NCI-H187 treated with DMSO at 0.1 percent for 48 hours (cell line): ENCODE data around the gene ARNT2.

Experiments
- DNase-seq: peaks from one replicate; lab custom pipeline; 2025; lab: John Stamatoyannopoulos, UW

ARNT2 gene

DNA sequence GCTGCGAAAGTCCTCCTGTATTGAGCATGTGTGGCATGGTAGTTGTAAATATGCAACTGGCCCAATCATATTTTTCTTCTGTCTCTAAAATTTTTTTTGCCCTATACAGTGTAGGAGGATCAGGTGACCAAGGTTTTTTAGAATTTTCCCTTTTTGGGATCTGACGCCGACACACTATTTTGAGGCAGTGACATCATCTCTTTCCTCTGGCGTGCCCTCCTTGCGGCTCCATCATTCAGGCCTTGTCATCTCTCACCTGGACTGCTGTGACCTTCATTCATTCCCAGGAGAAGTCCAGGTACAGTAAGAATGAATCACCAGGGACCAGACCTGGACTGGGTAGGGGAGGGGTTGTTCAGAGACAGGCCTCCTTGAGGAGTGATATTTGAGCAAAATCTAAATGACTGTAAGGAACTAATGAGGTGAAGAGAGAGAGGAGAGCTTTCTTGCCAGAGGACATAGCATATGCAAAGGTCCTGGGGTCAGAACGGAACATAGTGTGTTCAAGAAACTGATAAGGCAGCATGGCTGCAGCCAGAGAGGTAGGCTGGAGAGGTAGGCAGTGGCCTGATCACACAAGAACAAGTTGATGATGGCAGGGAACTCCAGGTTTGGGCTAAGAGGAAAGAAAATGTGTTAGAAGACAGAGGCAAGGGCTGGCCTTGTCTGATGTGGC is 38.7 kb downstream of the ARNT2 start:
- no peak for DNase-seq

DNA sequence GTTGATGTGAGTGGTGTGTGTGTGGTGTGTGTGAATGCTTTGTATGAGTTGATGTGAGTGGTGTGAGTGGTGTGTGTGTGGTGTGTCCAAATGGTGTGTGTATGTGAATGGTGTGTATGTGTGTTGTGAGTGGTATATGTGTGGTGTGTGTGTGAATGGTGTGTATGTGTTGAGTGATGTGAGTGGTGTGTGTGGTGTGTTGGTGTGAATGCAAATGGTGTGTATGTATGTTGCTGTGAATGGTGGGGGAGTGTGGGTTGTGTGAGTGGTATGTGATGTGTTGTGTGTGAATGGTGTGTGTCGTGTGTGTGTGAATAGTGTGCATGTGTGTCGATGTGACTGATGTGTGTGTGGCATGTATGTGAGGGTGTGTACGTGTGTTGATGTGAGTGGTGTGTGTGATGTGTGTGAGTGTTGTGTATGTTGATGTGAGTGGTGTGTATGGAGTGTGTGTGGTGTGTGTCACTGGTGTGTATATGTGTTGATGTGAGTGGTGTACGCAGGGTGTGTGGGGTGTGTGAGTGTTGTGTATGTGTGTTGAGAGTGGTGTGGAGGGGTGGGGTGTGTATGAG is 40.6 kb downstream of the ARNT2 start:
- no peak for DNase-seq

DNA sequence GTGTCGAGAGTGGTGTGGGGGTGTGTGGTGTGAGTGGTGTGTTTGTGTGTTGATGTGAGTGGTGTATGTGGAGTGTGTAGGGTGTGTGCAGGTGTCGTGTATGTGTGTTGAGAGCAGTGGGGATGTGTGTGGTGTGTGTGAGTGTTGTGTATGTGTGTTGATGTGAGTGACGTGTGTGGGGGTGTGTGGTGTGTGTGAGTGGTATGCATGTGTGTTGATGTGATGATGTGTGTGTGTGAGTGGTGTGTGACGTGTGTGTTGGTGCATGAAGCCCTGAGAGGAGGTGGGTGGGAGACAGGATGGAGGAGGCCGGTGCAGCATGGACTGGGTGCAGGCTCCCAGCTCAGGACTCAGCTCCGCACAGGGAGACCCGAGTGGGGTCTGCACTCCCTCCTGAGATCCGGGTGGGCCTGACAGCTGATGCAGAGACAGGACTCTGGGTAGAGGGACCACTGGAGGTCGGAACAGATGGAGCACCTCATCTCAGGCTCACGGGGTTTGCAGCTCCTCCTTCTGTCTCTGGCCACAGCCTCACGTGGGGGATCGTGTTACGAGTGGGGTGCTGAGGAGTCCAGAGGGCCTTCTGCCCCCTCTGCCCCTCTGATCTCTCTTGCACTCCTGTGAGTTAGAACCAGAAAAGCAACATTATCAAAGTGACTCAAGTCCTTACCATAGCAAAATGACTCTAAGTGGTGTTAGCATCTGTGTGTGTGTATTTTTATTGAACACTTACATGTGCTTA is 41.3 kb downstream of the ARNT2 start:
- no peak for DNase-seq

DNA sequence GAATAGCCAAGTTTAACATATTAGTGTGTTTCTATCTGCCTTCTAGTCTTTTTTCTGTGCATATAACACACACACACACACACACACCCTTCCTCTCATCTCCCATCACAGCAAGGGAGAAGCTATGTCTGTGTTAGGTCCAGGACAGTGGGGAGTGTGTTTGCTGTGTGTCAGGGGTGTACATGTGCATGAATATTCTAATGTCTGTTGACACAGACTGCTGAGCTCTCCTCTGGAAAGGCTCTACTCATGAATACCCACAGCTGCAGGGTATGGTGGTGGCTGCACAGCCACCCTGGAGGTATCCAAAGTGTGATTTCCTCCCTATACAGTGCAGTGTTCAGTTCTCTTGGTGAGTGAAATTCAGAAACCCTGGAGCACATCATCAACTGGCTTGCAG is 42.9 kb downstream of the ARNT2 start:
- no peak for DNase-seq

GRCh38 chr15:80449825-80450224 is 45.6 kb downstream of the ARNT2 start:
- no peak for DNase-seq

GRCh38 chr15:80450811-80451321 is 46.7 kb downstream of the ARNT2 start:
- DNase-seq, result no peak

DNA sequence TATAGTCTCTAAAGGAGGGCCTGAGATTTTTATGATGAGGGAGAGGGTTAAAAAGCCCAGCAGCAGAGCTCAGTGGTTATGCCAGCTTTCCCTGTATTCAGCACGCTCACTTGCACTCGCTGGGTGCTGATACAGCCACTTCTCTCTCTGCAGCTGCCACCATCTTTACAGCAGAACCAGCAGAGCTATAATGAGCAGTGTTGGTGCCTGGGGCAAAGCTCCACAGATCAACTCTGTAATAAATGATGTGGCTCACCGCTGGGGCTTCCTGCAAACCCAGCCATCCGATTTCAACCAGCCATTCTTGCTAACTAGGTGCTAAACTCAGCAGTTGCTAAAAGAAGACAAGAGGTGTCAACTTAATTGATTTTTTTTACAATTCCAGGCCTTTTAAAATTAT is 48.0 kb downstream of the ARNT2 start:
- no peak for DNase-seq

GRCh38 chr15:80455051-80455648 is 51.0 kb downstream of the ARNT2 start:
- no peak for DNase-seq

- peak; percentile 3 for DNase-seq
Measured at GRCh38 chr15:80455668-80456442, 51.7 kb downstream of the ARNT2 start.

DNA sequence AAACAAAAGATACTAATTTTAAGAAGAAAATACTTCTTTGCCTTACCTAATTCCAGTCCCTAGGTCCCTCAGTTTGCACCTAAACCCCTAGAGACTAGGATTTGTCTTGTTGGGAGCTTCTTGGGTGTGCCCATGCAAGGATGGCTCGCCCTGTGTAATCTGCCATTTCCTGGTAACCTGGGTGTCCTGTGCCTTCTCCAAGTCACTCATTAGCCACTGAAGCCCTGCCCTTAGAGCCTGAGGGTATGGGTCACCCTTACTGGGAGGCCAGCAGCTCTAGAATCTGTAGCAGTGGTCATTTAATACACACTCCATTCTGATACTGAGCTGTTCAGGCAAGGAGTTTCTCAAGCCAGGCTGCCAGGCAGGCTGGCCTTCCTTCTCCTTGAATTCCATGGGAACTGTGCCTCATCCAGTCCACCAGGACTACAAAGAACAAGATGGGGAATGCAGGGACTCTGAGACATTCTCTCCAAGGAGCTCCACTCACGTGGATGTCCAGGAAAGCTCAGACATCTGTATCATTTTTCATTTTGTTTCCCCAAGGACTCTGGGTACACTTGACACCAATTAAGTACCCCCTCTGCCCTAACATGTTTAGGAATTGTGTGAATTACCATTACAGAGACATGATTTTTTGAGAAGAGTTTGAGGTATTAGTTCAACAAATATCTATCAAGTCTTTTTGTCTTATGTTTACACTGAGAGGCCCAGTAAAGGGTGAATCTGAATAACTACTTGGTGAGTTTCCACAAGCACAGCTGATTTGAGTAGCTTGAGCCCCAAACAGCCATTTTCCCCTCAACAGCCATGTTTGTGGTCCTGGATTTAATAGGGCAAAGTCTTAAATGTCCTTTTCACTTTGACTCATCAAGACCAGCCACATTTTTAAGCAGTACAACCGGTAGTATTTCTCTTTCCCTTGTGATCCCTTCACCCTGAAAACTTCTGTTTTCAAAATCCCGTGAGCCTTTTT is 52.6 kb downstream of the ARNT2 start:
- no peak for DNase-seq

DNA sequence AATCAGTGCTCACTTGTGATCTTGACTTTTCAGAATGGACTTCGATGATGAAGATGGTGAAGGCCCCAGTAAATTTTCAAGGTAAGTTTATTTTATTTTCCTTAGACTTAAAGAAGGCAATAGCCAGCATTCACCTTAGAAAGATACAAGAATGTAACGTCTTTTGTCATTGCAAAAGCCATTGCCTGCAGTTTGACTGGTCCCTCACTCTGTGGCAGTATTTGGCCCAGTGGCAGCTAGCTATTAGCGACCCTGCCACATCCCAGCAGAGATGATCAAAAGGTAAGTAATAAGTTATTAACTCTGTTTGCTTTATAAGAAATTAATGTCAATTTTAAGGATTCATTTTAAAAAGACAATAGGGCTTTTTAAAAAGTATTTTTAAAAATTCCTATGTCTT is 53.7 kb downstream of the ARNT2 start:
- no peak for DNase-seq

DNA sequence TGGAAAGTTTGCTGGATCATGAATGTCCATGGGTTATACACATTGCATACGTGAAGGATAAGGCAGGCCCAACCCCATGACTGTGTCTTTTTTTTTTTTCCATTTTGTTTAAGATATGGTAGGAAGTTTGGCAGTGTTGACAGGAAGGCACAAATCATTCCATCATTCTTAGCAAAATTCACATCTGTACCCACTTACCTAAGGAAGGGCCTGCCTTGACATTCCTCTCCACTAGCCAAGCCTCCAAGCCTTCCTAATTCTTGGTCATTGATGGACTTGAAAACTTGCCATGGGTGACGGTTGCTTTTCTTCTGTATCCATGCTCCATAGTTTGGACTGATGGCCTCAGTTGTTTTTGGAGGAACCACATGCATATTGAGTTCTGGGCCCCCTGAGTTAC is 54.4 kb downstream of the ARNT2 start:
- DNase-seq, result no peak

- DNase-seq, result no peak
Measured at GRCh38 chr15:80459380-80459779, 55.2 kb downstream of the ARNT2 start.

- no peak for DNase-seq
Measured at GRCh38 chr15:80459818-80460217, 55.6 kb downstream of the ARNT2 start.

- no peak for DNase-seq
Measured at GRCh38 chr15:80461356-80462095, 57.3 kb downstream of the ARNT2 start.

- DNase-seq, result no peak
Measured at GRCh38 chr15:80462111-80462510, 57.9 kb downstream of the ARNT2 start.

GRCh38 chr15:80462836-80463512 is 58.8 kb downstream of the ARNT2 start:
- no peak for DNase-seq

DNA sequence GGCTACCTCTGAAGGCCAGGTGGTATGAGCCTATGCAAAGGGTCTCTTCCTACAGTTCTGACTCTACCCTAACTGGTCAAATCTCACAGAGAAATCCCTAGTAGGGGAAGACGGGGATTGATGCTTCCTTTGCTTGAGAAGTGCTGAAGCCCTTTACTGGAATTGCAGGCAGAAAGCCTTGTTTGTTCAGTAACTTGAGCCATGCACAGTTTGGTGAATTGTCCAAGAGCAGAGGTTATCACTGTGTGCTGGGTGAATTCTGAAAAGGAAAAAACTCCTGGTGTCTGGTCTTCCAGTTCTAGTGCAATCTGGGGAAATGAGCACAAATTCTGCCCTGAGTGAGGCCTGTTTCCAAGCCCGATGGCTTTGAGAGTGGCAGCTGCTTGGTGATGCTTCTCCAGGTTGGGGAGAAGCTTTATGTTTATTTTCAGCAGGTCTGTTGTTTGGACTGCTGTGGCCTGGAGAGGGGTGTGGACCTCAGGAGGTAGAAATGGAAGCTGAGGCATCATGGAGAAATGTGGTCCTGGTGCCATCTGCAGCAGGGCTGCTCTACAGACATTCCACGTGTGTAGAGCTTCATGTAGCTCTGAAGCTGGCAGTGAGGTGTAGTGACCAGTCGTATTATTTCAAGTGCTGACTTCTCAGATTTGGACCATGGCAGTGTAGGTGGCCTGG is 60.9 kb downstream of the ARNT2 start:
- DNase-seq, result peak; percentile 28

GRCh38 chr15:80465626-80466005 is 61.4 kb downstream of the ARNT2 start:
- no peak for DNase-seq
